Myocyte (in vitro differentiated cells): ENCODE measurements around the gene LRRC71. TPM values are rescaled to one million over a fixed set of nuclear protein-coding genes. Genes with fewer than 3 reads are reported as not detected.
"Not testable (repeated sequence)": the region's sequence is repeated elsewhere in the genome, so short reads cannot be mapped to it uniquely, and the experiment has no call there.

Experiments used
- DNase-seq: peaks from one replicate; pipeline ENCODE4 v3.0.0-alpha.2; 2012; ENCODE audit warnings: low read depth
- total RNA-seq: library from RNA; depleted of rRNA; stranded (reverse); fragments of >200 nt; gene quantifications from 2 replicates; pipeline ENCODE4 v1.2.3, GENCODE V29; 2014

LRRC71 gene
- total RNA-seq, 1 donor from 2014 or later, result not detected

GRCh38 chr1:156926695-156927094 is 6.3 kb downstream of the LRRC71 start:
- not testable (repeated sequence) for DNase-seq

- peak; percentile 65 for DNase-seq
Measured at GRCh38 chr1:156927215-156928042, 7.0 kb downstream of the LRRC71 start.

GRCh38 chr1:156928043-156928602 is 7.7 kb downstream of the LRRC71 start:
- no peak for DNase-seq

- DNase-seq, result no peak
Measured at GRCh38 chr1:156929596-156930238, 9.3 kb downstream of the LRRC71 start.

GRCh38 chr1:156930483-156930882 is 10.1 kb downstream of the LRRC71 start:
- DNase-seq, result no peak

- DNase-seq, result no peak
Measured at GRCh38 chr1:156931211-156931952, 10.9 kb downstream of the LRRC71 start.

GRCh38 chr1:156931974-156932710 is 11.7 kb downstream of the LRRC71 start:
- peak; percentile 49 for DNase-seq

- no peak for DNase-seq
Measured at GRCh38 chr1:156933136-156933535, 12.7 kb downstream of the LRRC71 start.

GRCh38 chr1:156935505-156936128 is 15.2 kb downstream of the LRRC71 start:
- no peak for DNase-seq

- no peak for DNase-seq
Measured at GRCh38 chr1:156936191-156936590, 15.8 kb downstream of the LRRC71 start.

- peak; percentile 53 for DNase-seq
Measured at GRCh38 chr1:156936721-156937220, 16.3 kb downstream of the LRRC71 start.

- no peak for DNase-seq
Measured at GRCh38 chr1:156937883-156938282, 17.5 kb downstream of the LRRC71 start.

GRCh38 chr1:156938813-156939212 is 18.4 kb downstream of the LRRC71 start:
- no peak for DNase-seq

- DNase-seq, result no peak
Measured at GRCh38 chr1:156939786-156940334, 19.4 kb downstream of the LRRC71 start.

GRCh38 chr1:156941675-156942074 is 21.2 kb downstream of the LRRC71 start:
- no peak for DNase-seq

GRCh38 chr1:156942176-156942575 is 21.7 kb downstream of the LRRC71 start:
- DNase-seq, result no peak

GRCh38 chr1:156942576-156942975 is 22.1 kb downstream of the LRRC71 start:
- DNase-seq, result no peak

GRCh38 chr1:156943756-156944155 is 23.3 kb downstream of the LRRC71 start:
- DNase-seq, result no peak

GRCh38 chr1:156944268-156944667 is 23.8 kb downstream of the LRRC71 start:
- DNase-seq, result no peak

- no peak for DNase-seq
Measured at GRCh38 chr1:156944848-156945247, 24.4 kb downstream of the LRRC71 start.
